KMS-11 (cell line): ENCODE data around the gene FIG4.
"Not testable (repeated sequence)": the region's sequence is repeated elsewhere in the genome, so short reads cannot be mapped to it uniquely, and the experiment has no call there.

Source experiments
- H2AFZ ChIP-seq: fragments of 200-600 bp; sonication (generic); 2 replicates; pipeline ENCODE4 v1.6.1; 2016; ENCODE audit warnings: antibody characterized with exemption, mixed run types, low read depth
- H3K27ac ChIP-seq: fragments of 200-600 bp; sonication (generic); 2 replicates; pipeline ENCODE4 v1.6.1; 2016; ENCODE audit warnings: mild to moderate bottlenecking, mixed run types
- H3K27me3 ChIP-seq: fragments of 200-600 bp; sonication (generic); 2 replicates; pipeline ENCODE4 v1.6.1; 2017; ENCODE audit warnings: mild to moderate bottlenecking, low read depth, mixed run types, moderate library complexity; ENCODE audit not compliant: insufficient read depth
- H3K36me3 ChIP-seq: fragments of 200-600 bp; sonication (generic); 2 replicates; pipeline ENCODE4 v1.6.1; 2017; ENCODE audit warnings: mild to moderate bottlenecking, mixed run types; ENCODE audit not compliant: insufficient read depth
- H3K4me1 ChIP-seq: fragments of 200-600 bp; sonication (generic); 2 replicates; pipeline ENCODE4 v1.6.1; 2016; ENCODE audit warnings: mild to moderate bottlenecking, low read depth, mixed run types; ENCODE audit not compliant: poor library complexity, severe bottlenecking
- H3K4me2 ChIP-seq: fragments of 200-600 bp; sonication (generic); 2 replicates; pipeline ENCODE4 v1.7.0; 2016; ENCODE audit warnings: mild to moderate bottlenecking, mixed run types
- H3K4me3 ChIP-seq: fragments of 200-600 bp; sonication (generic); IDR thresholded peaks from 2 replicates; pipeline ENCODE4 v1.6.1; 2017; ENCODE audit warnings: low read depth, low read length, mixed read lengths; ENCODE audit not compliant: insufficient read depth
- H3K79me2 ChIP-seq: fragments of 200-600 bp; sonication (generic); 2 replicates; pipeline ENCODE4 v1.6.1; 2016; ENCODE audit warnings: low read depth, mixed run types; ENCODE audit not compliant: insufficient read depth
- H3K9ac ChIP-seq: fragments of 200-600 bp; sonication (generic); 2 replicates; pipeline ENCODE4 v1.6.1; 2016; ENCODE audit warnings: mild to moderate bottlenecking, mixed run types
- H4K20me1 ChIP-seq: fragments of 200-600 bp; sonication (generic); 2 replicates; pipeline ENCODE4 v1.6.1; 2016; ENCODE audit warnings: mild to moderate bottlenecking, mixed run types; ENCODE audit not compliant: insufficient read depth
- CTCF ChIP-seq: fragments of 200-600 bp; sonication (generic); conservative IDR thresholded peaks from 2 replicates; pipeline ENCODE4 v1.6.1; 2017; ENCODE audit warnings: low read depth, mild to moderate bottlenecking, antibody characterized with exemption, low read length, moderate library complexity, mixed read lengths

FIG4 gene

DNA sequence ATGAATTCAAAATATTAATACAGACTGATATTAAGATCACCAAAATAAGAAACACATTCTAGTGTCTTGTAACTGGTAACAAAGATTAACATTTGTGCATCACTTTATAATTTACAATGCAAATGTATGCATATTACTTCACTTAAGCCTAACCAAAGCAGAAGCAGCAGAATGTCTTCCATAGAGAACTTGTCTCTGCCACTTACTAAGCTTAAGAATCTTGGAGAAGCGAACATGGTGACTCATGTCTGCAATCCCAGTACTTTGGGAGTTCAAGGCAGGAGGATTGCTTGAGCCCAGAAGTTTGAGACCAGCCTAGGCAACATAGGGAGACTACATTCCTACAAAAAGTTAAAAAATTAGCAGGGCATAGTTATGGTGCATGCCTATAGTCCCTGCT lies 18.9 kb upstream of the FIG4 start:
- H3K79me2 ChIP-seq = no peaks in the 10 kb centered on the region
- TF ChIP-seq CTCF = no peak
- no peak overlapping the region for H3K4me3 ChIP-seq
- no peak overlapping the region for H3K9ac ChIP-seq
- H2AFZ ChIP-seq = no peak overlapping the region
- no peak overlapping the region for H3K27ac ChIP-seq
- no peaks in the 10 kb centered on the region for H3K27me3 ChIP-seq
- H3K4me1 ChIP-seq = no peaks in the 10 kb centered on the region
- no peaks in the 10 kb centered on the region for H3K36me3 ChIP-seq
- H3K4me2 ChIP-seq = no peak overlapping the region
- H4K20me1 ChIP-seq = no peaks in the 10 kb centered on the region

DNA sequence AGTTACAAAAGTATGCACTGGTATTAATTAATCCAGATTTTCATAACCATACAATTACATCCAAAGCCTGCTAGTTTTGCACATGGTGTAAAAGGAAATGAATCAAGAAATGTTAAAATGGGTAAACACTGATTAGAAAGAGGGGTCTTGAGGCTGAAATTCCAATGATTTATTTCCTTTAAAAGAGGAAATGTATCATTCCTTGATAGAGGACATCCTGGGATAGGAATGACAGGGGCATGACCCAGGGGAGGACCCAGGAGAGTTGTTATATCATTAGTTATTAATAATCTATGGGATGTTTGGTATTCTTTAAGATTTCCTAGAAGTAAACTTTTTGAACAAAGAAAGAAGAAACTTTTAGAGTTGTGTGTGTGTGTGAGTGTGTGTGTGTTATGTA lies 18.3 kb upstream of the FIG4 start:
- Histone ChIP-seq H4K20me1 (no peaks in the 10 kb centered on the region), H3K4me3 (no peak overlapping the region), H3K27me3 (no peaks in the 10 kb centered on the region), H3K4me2 (no peak overlapping the region), H3K9ac (no peak overlapping the region), H3K36me3 (no peaks in the 10 kb centered on the region), H3K4me1 (no peaks in the 10 kb centered on the region), H3K27ac (no peak overlapping the region), H2AFZ (no peak overlapping the region), H3K79me2 (no peaks in the 10 kb centered on the region)
- TF ChIP-seq CTCF = no peak

DNA sequence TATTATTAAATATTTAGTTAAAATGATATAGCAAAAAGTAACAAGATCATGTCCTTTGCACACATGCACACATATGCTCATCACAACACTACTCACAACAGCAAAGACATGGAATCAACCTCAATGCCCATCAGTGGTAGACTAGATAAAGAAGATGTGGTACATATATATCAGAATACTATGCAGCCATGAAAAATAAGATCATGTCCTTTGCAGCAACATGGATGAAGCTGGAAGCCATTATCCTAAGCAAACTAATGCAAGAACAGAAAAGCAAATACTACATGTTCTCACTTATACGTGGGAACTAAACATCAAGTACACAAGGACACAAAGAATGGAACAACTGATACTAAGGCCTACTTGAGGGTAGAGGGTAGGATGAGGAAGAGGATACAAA lies 14.4 kb upstream of the FIG4 start:
- Histone ChIP-seq H3K4me1 (no peaks in the 10 kb centered on the region), H3K36me3 (no peaks in the 10 kb centered on the region), H2AFZ (no peak overlapping the region), H3K27me3 (no peaks in the 10 kb centered on the region), H3K27ac (no peak overlapping the region), H3K4me2 (no peak overlapping the region), H4K20me1 (no peaks in the 10 kb centered on the region), H3K9ac (no peak overlapping the region), H3K4me3 (no peak overlapping the region), H3K79me2 (no peaks in the 10 kb centered on the region)
- no peak for TF ChIP-seq CTCF

- no peak overlapping the region for H3K9ac ChIP-seq
- no peaks in the 10 kb centered on the region for H3K4me1 ChIP-seq
- H3K79me2 ChIP-seq = no peaks in the 10 kb centered on the region
- no peak overlapping the region for H3K4me3 ChIP-seq
- no peaks in the 10 kb centered on the region for H3K27me3 ChIP-seq
- H3K27ac ChIP-seq = no peak overlapping the region
- H3K4me2 ChIP-seq = no peak overlapping the region
- no peaks in the 10 kb centered on the region for H3K36me3 ChIP-seq
- no peak overlapping the region for H2AFZ ChIP-seq
- H4K20me1 ChIP-seq = no peaks in the 10 kb centered on the region
- TF ChIP-seq CTCF = no peak
These were observed 12.9 kb upstream of the FIG4 start for GRCh38 chr6:109678240-109678639.

GRCh38 chr6:109678661-109679505 lies 12.2 kb upstream of the FIG4 start:
- not testable (repeated sequence) for H3K27me3 ChIP-seq, H4K20me1 ChIP-seq, H3K27ac ChIP-seq, H3K4me1 ChIP-seq, H2AFZ ChIP-seq, H3K9ac ChIP-seq, H3K4me3 ChIP-seq, H3K4me2 ChIP-seq, H3K36me3 ChIP-seq, H3K79me2 ChIP-seq
